Measurements from ENCODE around the gene SLC43A3.
"Not testable (repeated sequence)": the region's sequence is repeated elsewhere in the genome, so short reads cannot be mapped to it uniquely, and the experiment has no call there.

Gene SLC43A3

GRCh38 chr11:57403802-57404147 lies 23.1 kb downstream of the SLC43A3 start:
- no peak overlapping the region for H3K27ac ChIP-seq (ENCODE audit: poor library complexity, severe bottlenecking)
- H3K36me3 ChIP-seq (ENCODE audit: low read depth), result peaks cover 21% of the 10 kb centered on the region

GRCh38 chr11:57403003-57403801 lies 23.7 kb downstream of the SLC43A3 start:
- ATAC-seq (ENCODE audit: low read depth); H3K4me3 ChIP-seq (ENCODE audit: severe bottlenecking); DNase-seq (ENCODE audit: low spot score); H3K27me3 ChIP-seq (ENCODE audit: insufficient read depth, poor library complexity, severe bottlenecking); H3K9me3 ChIP-seq (ENCODE audit: severe bottlenecking); H3K27ac ChIP-seq (ENCODE audit: poor library complexity, severe bottlenecking): not testable (repeated sequence)
- H3K36me3 ChIP-seq (ENCODE audit: low read depth), result peaks cover 15% of the 10 kb centered on the region
- peaks cover 18% of the 10 kb centered on the region for H3K4me1 ChIP-seq (ENCODE audit: insufficient read depth, poor library complexity, severe bottlenecking)

More at GRCh38 chr11:57403802-57404147, 23.1 kb downstream of the SLC43A3 start:
- Histone ChIP-seq H3K27me3 (ENCODE audit: insufficient read depth, poor library complexity, severe bottlenecking) (no peaks in the 10 kb centered on the region), H3K4me1 (ENCODE audit: insufficient read depth, poor library complexity, severe bottlenecking) (peaks cover 18% of the 10 kb centered on the region), H3K9me3 (ENCODE audit: severe bottlenecking) (no peaks in the 10 kb centered on the region), H3K4me3 (ENCODE audit: severe bottlenecking) (no peak overlapping the region)
- TF ChIP-seq CTCF (IDR thresholded peaks at IDR 0.05; ENCODE audit: poor library complexity, severe bottlenecking), result no peak
- no peak for DNase-seq (ENCODE audit: low spot score)
- no peak for ATAC-seq (ENCODE audit: low read depth)

DNA sequence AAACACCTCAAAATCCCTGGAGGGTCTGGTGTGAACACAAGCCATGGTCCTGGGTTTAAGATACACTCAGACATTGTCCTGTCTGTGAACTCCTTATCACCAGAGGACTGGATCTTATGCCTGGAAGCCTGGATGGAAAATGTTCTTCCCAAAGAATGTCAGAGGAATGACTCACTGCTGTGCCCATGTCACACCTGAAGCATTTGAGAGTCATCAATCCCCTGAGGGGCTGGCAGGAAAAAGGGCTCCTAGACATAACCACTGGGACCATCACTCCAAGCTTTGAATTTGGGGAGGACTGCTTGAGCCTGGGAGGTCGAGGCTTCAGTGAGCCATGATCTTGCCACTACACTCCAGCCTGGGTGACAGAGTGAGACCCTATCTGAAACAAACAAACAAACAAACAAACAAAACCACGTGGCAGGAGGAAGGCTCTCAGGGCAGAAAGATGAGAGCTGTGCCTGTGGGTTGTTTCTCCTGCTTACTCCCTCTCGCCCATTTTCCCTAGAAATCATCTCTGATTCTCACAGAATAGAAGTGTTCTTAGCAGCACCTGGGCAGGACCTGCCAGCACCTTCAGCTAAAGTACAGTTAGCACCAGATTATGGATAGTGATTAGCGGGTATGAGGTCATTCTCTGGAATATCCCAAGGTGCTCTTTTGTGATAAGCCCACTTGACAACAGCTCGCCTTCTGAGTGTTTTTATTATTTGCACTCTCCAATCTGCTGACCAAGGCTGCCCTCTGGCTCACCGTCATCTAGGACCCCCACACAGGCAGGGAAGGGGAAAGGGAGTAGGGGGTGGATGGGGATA lies 24.5 kb downstream of the SLC43A3 start:
- no peak overlapping the region for H3K4me3 ChIP-seq (ENCODE audit: severe bottlenecking)
- DNase-seq (ENCODE audit: low spot score), result no peak
- no peak for TF ChIP-seq CTCF (IDR thresholded peaks at IDR 0.05; ENCODE audit: poor library complexity, severe bottlenecking)
- H3K36me3 ChIP-seq (ENCODE audit: low read depth), result peaks cover 7% of the 10 kb centered on the region
- no peaks in the 10 kb centered on the region for H3K27me3 ChIP-seq (ENCODE audit: insufficient read depth, poor library complexity, severe bottlenecking)
- H3K4me1 ChIP-seq (ENCODE audit: insufficient read depth, poor library complexity, severe bottlenecking), result peaks cover 18% of the 10 kb centered on the region
- H3K27ac ChIP-seq (ENCODE audit: poor library complexity, severe bottlenecking), result peak overlapping the region; percentile 2
- no peaks in the 10 kb centered on the region for H3K9me3 ChIP-seq (ENCODE audit: severe bottlenecking)
- ATAC-seq (ENCODE audit: low read depth), result peak; percentile 57; the same call in 2 of the 3 replicates

DNA sequence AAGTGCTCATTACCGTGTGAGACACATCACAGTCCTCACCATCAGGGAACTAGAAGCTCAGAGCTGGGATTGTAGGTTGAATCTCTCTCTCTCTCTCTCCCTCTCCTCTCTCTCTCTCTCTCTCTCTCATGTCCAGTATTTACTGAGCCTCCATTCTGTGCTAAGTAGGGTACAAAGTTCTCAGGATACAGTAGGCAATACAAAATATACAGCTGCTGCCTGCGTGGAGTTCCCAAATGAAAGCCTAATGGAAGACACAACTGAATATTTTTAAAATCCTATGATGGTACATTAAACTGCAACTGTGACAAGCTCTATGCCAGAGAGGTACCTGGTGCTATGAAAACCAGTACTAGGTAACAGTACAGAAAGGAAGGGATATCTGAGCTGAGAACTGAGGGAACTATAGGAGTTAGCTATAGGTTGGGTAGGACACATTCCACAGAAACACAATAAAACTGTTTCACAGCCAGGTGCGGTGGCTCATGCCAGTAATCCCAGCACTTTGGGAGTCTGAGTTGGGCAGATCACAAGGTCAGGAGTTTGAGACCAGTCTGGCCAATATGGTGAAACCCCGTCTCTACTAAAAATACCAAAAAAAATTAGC lies 26.8 kb downstream of the SLC43A3 start:
- no peak overlapping the region for H3K27ac ChIP-seq (ENCODE audit: poor library complexity, severe bottlenecking)
- TF ChIP-seq CTCF (IDR thresholded peaks at IDR 0.05; ENCODE audit: poor library complexity, severe bottlenecking), result no peak
- H3K4me3 ChIP-seq (ENCODE audit: severe bottlenecking), result no peak overlapping the region
- H3K36me3 ChIP-seq (ENCODE audit: low read depth), result no peaks in the 10 kb centered on the region
- ATAC-seq (ENCODE audit: low read depth) (no peak), DNase-seq (ENCODE audit: low spot score) (no peak)
- H3K9me3 ChIP-seq (ENCODE audit: severe bottlenecking), result no peaks in the 10 kb centered on the region
- H3K4me1 ChIP-seq (ENCODE audit: insufficient read depth, poor library complexity, severe bottlenecking), result peaks cover 18% of the 10 kb centered on the region
- no peaks in the 10 kb centered on the region for H3K27me3 ChIP-seq (ENCODE audit: insufficient read depth, poor library complexity, severe bottlenecking)

- DNase-seq (ENCODE audit: low spot score) (no peak), ATAC-seq (ENCODE audit: low read depth) (peak; percentile 85)
- H3K27me3 ChIP-seq (ENCODE audit: insufficient read depth, poor library complexity, severe bottlenecking), result no peaks in the 10 kb centered on the region
- H3K9me3 ChIP-seq (ENCODE audit: severe bottlenecking), result no peaks in the 10 kb centered on the region
- no peak overlapping the region for H3K27ac ChIP-seq (ENCODE audit: poor library complexity, severe bottlenecking)
- no peak overlapping the region for H3K4me3 ChIP-seq (ENCODE audit: severe bottlenecking)
- peaks cover 18% of the 10 kb centered on the region for H3K4me1 ChIP-seq (ENCODE audit: insufficient read depth, poor library complexity, severe bottlenecking)
- TF ChIP-seq CTCF (IDR thresholded peaks at IDR 0.05; ENCODE audit: poor library complexity, severe bottlenecking), result no peak
- no peaks in the 10 kb centered on the region for H3K36me3 ChIP-seq (ENCODE audit: low read depth)
Measured at GRCh38 chr11:57399221-57399620, 27.7 kb downstream of the SLC43A3 start.
